HG03108 (cell line): ENCODE data around the gene CCDC33.
"Not testable (repeated sequence)": the region's sequence is repeated elsewhere in the genome, so short reads cannot be mapped to it uniquely, and the experiment has no call there.

ENCODE experiments used
- ATAC-seq: cut with Tn5 transposase; IDR thresholded peaks from one replicate; pipeline ENCODE4 v1.9.1; 2021; ENCODE audit warnings: moderate library complexity; ENCODE audit not compliant: unreplicated experiment

Gene CCDC33

DNA sequence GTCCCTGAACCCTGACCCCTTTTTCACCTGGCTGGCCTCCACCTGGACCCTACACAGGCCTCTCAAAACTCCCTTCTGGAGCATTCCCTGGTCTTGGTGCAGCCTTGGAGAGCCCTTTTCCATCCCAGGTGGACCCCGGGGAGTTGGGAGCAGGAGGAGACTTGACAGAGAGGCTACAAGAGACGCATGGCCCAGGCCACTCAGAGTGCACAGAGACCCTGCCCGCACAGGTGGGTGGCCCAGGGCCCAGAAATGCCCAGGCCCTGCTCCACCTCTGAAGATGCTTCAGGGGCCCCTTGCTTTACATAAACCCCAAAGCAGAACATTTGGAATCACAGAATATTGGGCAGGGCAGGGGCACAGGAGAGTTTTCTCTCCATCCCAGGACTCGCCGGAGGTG lies 97.0 kb downstream of the CCDC33 start:
- no peak for ATAC-seq

DNA sequence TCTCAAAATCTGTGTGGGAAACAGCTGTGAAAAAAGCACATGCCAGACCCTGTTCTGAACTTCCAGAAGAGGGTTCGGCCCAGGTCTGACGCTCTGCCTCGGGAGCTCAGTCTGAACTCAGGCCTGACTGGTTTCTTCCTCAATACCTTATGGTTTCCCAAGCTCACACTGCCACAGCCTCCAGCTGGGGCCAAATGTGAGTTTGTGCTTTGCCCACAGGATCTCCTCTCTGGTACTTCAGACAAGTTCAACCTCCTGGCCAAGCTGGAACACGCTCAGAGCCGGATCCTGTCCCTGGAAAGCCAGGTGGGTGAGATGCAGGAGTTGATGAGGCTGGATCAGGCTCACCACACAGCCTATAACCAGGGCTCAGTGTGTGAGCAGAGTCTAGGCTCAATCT lies 97.5 kb downstream of the CCDC33 start:
- ATAC-seq: no peak

DNA sequence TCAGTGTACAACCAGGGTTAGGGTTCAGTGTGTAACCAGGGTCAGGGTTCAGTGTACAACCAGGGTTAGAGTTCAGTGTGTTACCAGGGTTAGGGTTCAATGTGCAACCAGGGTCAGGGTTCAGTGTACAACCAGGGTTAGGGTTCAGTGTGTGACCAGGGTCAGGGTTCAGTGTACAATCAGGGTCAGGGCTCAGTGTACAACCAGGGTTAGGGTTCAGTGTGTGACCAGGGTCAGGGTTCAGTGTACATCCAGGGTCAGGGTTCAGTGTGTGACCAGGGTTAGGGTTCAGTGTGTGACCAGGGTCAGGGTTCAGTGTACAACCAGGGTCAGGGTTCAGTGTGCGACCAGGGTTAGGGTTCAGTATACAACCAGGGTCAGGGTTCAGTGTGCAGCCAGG lies 98.0 kb downstream of the CCDC33 start:
- ATAC-seq: no peak

- no peak for ATAC-seq
Measured at GRCh38 chr15:74335396-74335795, 99.3 kb downstream of the CCDC33 start.

- ATAC-seq: no peak
Measured at GRCh38 chr15:74336061-74337005, 100.2 kb downstream of the CCDC33 start.

- ATAC-seq: no peak
Measured at GRCh38 chr15:74337146-74337545, 101.0 kb downstream of the CCDC33 start.

DNA sequence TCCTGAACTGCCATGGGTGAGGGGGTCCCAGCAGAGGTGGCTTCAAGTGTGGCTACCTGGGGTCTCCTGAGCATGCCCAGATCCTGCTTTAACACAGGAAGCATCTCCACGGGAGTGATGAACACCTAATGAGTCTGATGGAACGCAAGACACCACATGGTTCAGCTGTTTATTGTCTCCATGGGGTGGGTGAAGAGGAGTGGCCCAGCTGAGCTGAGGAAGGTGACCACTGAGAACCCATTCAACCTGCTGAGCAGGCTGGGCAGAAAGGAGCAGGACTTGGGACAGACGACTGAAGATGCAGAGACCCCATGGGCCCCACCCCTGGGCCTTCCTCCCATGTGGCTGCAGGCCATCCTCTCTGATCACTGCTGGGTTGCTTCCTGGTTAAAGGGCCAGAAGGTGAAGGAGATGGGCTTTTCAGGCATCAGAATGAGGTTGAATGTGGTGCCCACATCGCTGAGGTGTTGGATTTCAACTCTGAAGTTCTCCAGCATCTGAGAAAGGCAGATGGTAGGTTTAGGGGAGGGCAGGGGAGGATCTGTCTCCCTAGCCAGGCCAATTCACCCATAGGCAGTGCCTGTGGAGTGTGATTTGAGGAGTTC lies 101.6 kb downstream of the CCDC33 start:
- ATAC-seq: no peak

- ATAC-seq: no peak
Measured at GRCh38 chr15:74338676-74339075, 102.5 kb downstream of the CCDC33 start.

- no peak for ATAC-seq
Measured at GRCh38 chr15:74339371-74339770, 103.2 kb downstream of the CCDC33 start.

GRCh38 chr15:74340150-74340549 lies 104.0 kb downstream of the CCDC33 start:
- no peak for ATAC-seq

DNA sequence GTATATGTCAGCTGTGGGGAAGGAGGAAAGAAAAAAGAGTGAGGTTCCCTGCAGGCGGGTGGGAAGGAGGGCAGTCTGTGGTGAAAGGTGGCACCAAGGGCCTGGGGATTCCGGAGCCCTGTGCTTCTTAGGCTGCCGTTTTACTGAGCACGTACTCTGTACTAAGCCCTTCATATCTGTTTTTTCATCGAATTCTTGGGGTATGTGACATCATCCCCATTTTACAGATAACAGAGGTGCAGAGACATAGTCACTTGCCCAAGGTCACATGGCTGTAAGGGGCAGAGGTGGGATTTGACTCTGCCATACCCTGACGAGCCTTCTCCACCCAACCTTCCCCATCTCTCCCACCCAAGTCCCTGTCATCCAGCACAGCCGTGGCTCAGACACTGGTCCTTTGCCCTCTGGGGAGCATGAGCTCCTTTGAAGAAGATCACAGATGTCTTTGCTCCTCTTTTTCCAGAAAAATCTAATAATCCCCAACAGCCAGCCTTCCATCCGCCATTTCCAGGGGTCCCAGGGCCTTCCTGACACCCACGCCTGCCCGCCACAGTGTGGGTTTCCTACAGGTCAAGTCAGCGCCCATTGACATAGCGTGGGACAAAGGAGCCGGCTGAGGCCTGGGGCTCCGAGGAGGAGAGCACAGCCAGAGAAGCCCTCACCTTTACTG lies 107.1 kb downstream of the CCDC33 start:
- no peak for ATAC-seq

DNA sequence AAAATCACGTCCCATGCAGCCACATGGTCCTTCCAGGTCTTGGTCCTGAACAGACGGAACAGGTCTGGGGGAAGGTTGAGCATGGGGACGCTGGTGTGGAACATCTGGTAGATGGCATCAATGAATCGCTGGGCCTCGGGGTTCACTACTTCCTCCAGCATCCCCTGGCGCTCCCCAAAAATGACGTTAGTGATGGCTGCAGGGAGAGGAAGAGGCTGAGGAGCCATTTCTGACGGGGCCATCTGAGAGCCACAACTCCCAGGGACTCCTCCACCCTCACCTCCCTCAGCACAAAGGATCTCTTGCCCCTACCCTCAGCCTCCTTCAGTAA lies 107.6 kb downstream of the CCDC33 start:
- no peak for ATAC-seq

DNA sequence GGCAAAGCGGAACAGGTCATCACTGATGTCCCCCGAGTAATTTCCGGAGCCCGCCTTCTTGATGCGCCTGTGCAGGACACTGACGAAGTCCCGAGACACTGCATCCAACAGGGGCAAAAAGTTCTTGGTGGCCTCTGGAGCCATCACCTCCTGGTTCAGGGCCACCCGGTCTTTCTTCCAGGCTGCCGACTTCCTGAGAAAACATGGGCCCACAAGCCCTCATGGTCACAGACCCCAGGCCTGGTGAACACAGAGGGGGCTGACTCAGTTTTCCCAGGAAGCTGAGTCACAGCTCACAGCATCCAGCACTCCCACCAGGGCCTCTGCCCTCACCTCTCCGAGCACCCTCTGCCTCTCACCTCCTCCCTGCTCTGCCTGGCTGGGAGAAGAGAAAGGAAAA lies 108.9 kb downstream of the CCDC33 start:
- ATAC-seq: no peak

- ATAC-seq: no peak
Measured at GRCh38 chr15:74347757-74348250, 111.7 kb downstream of the CCDC33 start.

- ATAC-seq: no peak
Measured at GRCh38 chr15:74349241-74349778, 113.2 kb downstream of the CCDC33 start.

GRCh38 chr15:74350295-74351275 lies 114.5 kb downstream of the CCDC33 start:
- no peak for ATAC-seq

- no peak for ATAC-seq
Measured at GRCh38 chr15:74351670-74352069, 115.5 kb downstream of the CCDC33 start.

DNA sequence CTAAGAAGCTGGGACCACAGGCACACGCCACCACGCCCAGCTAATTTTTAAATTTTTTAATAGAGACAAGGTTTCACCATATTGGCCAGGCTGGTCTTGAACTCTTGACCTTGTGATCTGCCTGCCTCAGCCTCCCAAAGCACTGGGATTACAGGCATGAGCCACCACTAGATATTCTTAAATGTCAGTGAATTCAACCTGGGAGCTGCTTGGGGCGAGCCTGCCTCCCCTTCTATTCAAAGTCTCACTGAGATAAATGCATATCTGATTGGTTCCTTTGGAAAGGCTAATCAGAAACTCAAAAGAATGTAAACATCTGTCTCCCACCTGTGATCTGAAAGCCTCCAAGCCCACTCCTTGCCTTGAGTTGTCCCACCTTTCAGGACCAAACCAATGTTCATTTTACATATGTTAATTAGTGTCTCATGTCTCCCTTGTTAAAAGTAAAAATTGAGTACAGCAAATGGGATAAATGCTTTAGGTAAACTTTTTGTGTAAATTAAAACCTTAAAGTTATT lies 116.3 kb downstream of the CCDC33 start:
- no peak for ATAC-seq

DNA sequence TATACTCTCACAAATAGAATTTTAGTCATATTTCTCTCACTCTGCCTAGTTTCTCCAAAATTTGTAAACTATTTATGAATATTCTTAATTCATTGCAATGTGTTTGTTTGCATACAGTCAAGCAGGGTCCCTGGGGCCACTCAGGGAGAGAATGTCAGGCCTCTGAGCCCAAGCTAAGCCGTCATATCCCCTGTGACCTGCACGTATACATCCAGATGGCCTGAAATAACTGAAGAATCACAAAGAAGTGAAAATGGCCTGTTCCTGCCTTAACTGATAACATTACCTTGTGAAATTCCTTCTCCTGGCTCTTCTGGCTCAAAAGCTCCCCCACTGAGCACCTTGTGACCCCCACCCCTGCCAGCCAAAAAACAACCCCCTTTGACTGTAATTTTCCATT lies 117.9 kb downstream of the CCDC33 start:
- not testable (repeated sequence) for ATAC-seq

DNA sequence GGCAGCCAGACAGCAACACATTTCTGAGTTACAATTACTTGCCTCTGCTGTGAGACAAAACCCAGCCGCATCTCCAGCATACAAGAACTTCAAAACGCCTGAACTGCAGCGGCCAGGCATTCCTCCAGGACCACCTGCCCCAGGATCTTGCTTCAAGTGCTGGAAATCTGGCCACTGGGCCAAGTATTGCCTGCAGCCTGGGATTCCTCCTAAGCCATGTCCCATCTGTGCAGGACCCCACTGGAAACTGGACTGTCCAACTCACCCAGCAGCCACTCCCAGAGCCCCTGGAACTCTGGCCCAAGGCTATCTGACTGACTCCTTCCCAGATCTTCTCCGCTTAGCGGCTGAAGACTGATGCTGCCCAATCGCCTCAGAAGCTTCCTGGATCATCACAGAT lies 119.9 kb downstream of the CCDC33 start:
- ATAC-seq: not testable (repeated sequence)
